Heart left ventricle (tissue), 16 donors: ENCODE measurements around the gene SORBS2. TPM values are rescaled to one million over a fixed set of nuclear protein-coding genes. Genes with fewer than 3 reads are reported as not detected.
A peak's percentile ranks its signal among the peaks of the same experiment; 100 is the strongest.

Experiments used
- ATAC-seq, 4 donors: fragments of 200-7000 bp; cut with Tn5 transposase; one replicate each; pipeline ENCODE4 v1.9.1; 2020 to 2022; ENCODE audit warnings: moderate library complexity in 4 of 4, mild to moderate bottlenecking in 3 of 4, moderate number of reproducible peaks in 1 of 4
- DNase-seq, 5 donors: peaks; one replicate each; pipeline ENCODE4 v3.0.0-alpha.2; 2020
- H3K27ac ChIP-seq, 12 donors: fragments of 200-600 bp; sonication (generic) in 4 of 12; one replicate each; pipeline versions ENCODE4 v1.5.0 to v1.8.0; 2016 to 2022; ENCODE audit warnings: mild to moderate bottlenecking in 2 of 12
- H3K27me3 ChIP-seq, 9 donors: fragments of 200-600 bp; sonication (generic) in 2 of 9; one replicate each; pipeline versions ENCODE4 v1.5.1 to v1.8.0; 2016 to 2022; ENCODE audit warnings: mild to moderate bottlenecking in 3 of 9
- H3K36me3 ChIP-seq, 9 donors: fragments of 200-600 bp; sonication (generic) in 2 of 9; one replicate each; pipeline versions ENCODE4 v1.5.0 to v1.8.0; 2018 to 2022; ENCODE audit warnings: mild to moderate bottlenecking in 2 of 9
- H3K4me1 ChIP-seq, 12 donors: fragments of 200-600 bp; sonication (generic) in 4 of 12; one replicate each; pipeline versions ENCODE4 v1.5.0 to v1.8.0; 2016 to 2022; ENCODE audit warnings: mild to moderate bottlenecking in 3 of 12
- H3K4me3 ChIP-seq, 12 donors: fragments of 200-600 bp; sonication (generic) in 4 of 12; one replicate each; pipeline versions ENCODE4 v1.5.0 to v1.8.0; 2017 to 2022; ENCODE audit warnings: mild to moderate bottlenecking in 9 of 12, moderate library complexity in 4 of 12
- H3K9me3 ChIP-seq, 12 donors: fragments of 200-600 bp; sonication (generic) in 4 of 12; one replicate each; pipeline versions ENCODE4 v1.5.0 to v1.8.0; 2016 to 2022; ENCODE audit warnings: mild to moderate bottlenecking in 1 of 12
- CTCF ChIP-seq, 12 donors: fragments of 200-600 bp; sonication (generic) in 4 of 12; IDR thresholded peaks; one replicate each; pipeline versions ENCODE4 v1.5.0 to v1.8.0; 2018 to 2022; ENCODE audit warnings: antibody characterized with exemption in 12 of 12, mild to moderate bottlenecking in 5 of 12
- POLR2A ChIP-seq, 2 donors: fragments of 450-650 bp; IDR thresholded peaks; one replicate each; pipeline ENCODE4 v1.6.1; 2017; ENCODE audit warnings: antibody characterized with exemption in 2 of 2, mild to moderate bottlenecking in 2 of 2, moderate library complexity in 2 of 2
- WGBS, 4 donors: extraction: QIAGEN DNeasy Blood & Tissue Kit in 2 of 4; methylation state at CpG; one replicate each; pipeline versions ENCODE4 v1.1.5 to v1.1.7; 2013 to 2018; 5-methylcytosine and 5-hydroxymethylcytosine counted together
- intact Hi-C, 10 donors: fragments of 100-400 bp; cut with DNase I; formaldehyde crosslinking; loops; one replicate each; pipeline versions ENCODE4 v1.11.1 to v1.14.2; 2022
- polyA plus RNA-seq, 2 donors: library from polyadenylated mRNA; stranded (reverse); fragments of 200-250 nt; gene quantifications; one replicate each; pipeline ENCODE4 v1.2.3, GENCODE V29; 2013
- total RNA-seq, 9 donors: library from RNA; depleted of rRNA in 2 of 9; stranded (reverse); fragments of >200 nt in 2 of 9; fragmentation: NEBNext Ultra II Directional in 3 of 9; extraction: Animal tissue kit (Norgen Biotek cat#: 25700) in 3 of 9; gene quantifications; one replicate each; pipeline versions ENCODE4 v1.1.0 to v1.2.4, GENCODE V29; 2016 to 2023
- donor health status: ischemic (EF 13 %, LVEDD 7.1; RV severe dilation, severe dysfunction).
- donor health status: healthy with polysubstance abuse.
- donor health status: DM: no; HTN: yes; CAD: no.
- donor health status: DM: no; HTN: no; CAD: no.
- donor health status: ischemic (EF 25% LVEDD 6.9; RV normal size, moderate dysfunction).
- donor health status: ischemic (EF 25% LVEDD 5.7; RV mildly dilated, moderate dysfunction).
- donor health status: healthy.
- donor health status: DM: yes; HTN: yes; CAD: no.
- donor health status: ischemic (EF 35%, LVEDD 5.7; RV mildly dilated, moderate dysfunction).
- donor health status: nonischemic (EF 11% LVEDD 7.7; RV severe dilation, severe dysfunction).
- donor health status: DM: yes; HTN: yes; CAD: no.
- donor health status: PGD.
- donor health status: ischemic (EF 29% LVEDD 5.4; RV normal size, mild dysfunction).
- donor health status: nonischemic (EF 23%, LVEDD 6.1; RV moderate dilation, normal function).

The SORBS2 gene
- total and polyA plus RNA-seq, 11 donors = 254 to 2,158 (median 1,369) TPM

- Histone ChIP-seq H3K4me1 (peaks cover 0 to 48% (median 5%) of the 10 kb centered on the region in 12 donors), H3K27ac (peak overlapping the region; percentile 13 to 87 (median 66)), H3K9me3 (no peaks in the 10 kb centered on the region), H3K4me3 (peak overlapping the region in 8 of 12 donors; percentile 1 to 61 (median 48)), H3K36me3 (peaks cover 0 to 14% (median 0%) of the 10 kb centered on the region in 9 donors), H3K27me3 (no peaks in the 10 kb centered on the region)
- intact Hi-C loops = loop anchor here in 4 of 10 donors (5.0 to 10.0 kb wide), 3 partner anchors 158 to 219 kb away; no protein-coding TSS in a partner anchor
- no peak for ATAC-seq
- TF ChIP-seq CTCF (IDR thresholded peaks at IDR 0.05) (no peak), POLR2A (IDR thresholded peaks at IDR 0.05) (no peak)
- WGBS, 4 donors = 38 to 46% (median 41%) methylated on average over 4 of the region's 4 CpGs
- DNase-seq = no peak
Measured at GRCh38 chr4:185803022-185803421, 9.0 kb downstream of the SORBS2 start.

DNA sequence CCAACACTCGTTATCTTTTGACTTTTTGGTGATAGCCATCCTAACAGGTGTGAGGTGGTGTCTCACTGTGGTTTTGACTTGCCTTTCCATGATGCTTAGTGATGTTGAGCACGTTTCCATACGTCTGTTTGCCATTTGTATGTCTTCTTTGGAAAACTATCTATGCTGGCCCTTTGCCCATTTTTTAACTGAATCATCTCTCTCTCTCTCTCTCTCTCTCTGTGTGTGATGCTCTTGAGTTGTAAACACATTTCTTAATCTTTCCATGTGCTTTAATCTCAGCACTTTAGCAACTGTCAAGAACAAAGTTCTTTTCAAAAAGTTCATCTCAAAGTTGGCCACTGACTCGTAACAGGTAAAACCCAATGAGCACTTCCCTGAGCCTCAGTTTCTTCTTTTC is 10.5 kb downstream of the SORBS2 start:
- Histone ChIP-seq H3K9me3 (no peaks in the 10 kb centered on the region), H3K4me1 (peaks cover 0 to 61% (median 9%) of the 10 kb centered on the region in 12 donors), H3K27me3 (no peaks in the 10 kb centered on the region), H3K4me3 (peak overlapping the region in 4 of 12 donors; percentile 41 to 59 (median 54)), H3K36me3 (peaks cover 0 to 14% (median 0%) of the 10 kb centered on the region in 9 donors), H3K27ac (peak overlapping the region in 6 of 12 donors; percentile 59 to 87 (median 74))
- WGBS, 4 donors = 53 to 60% (median 57%) methylated on average over 4 of the region's 4 CpGs
- intact Hi-C loops = loop anchor here in 4 of 10 donors (5.0 to 10.0 kb wide), 3 partner anchors 157 to 221 kb away; no protein-coding TSS in a partner anchor
- TF ChIP-seq POLR2A (IDR thresholded peaks at IDR 0.05) (no peak), CTCF (IDR thresholded peaks at IDR 0.05) (no peak)
- DNase-seq = no peak
- ATAC-seq = no peak

GRCh38 chr4:185800266-185800945 is 11.6 kb downstream of the SORBS2 start:
- TF ChIP-seq POLR2A (IDR thresholded peaks at IDR 0.05) = no peak
- TF ChIP-seq CTCF (IDR thresholded peaks at IDR 0.05) = no peak
- intact Hi-C loops = loop anchor here in 4 of 10 donors (5.0 to 10.0 kb wide), 3 partner anchors 156 to 222 kb away; no protein-coding TSS in a partner anchor
- peak; percentile 64 to 82 (median 74) for ATAC-seq
- Histone ChIP-seq H3K4me3 (peak overlapping the region in 5 of 12 donors; percentile 6 to 25 (median 16)), H3K9me3 (no peaks in the 10 kb centered on the region), H3K36me3 (peaks cover 0 to 15% (median 0%) of the 10 kb centered on the region in 9 donors), H3K27ac (peak overlapping the region in 11 of 12 donors; percentile 31 to 87 (median 64)), H3K27me3 (no peaks in the 10 kb centered on the region), H3K4me1 (peaks cover 0 to 69% (median 11%) of the 10 kb centered on the region in 12 donors)
- 39 to 71% (median 61%) methylated on average over 7 of the region's 7 CpGs for WGBS, 4 donors
- peak in 1 of 5 donors; percentile 74 for DNase-seq

DNA sequence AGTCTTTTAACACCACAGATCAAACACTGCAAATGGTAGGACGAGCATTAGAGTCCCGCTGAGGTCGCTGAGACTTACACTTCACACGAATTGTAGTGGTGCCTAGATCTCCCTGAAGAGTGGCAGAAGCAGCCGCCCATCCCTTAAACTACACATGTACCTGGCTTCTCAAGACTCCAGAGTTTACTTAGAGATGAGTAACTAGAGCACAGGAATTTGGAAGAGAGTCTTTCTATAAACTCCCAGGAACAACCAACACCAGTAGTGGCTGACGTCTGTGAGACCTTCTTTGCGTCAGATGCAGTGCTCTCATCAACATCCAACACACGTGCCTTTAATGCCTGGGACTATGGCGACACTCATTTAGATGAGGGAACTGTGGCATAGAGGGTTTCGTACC is 12.6 kb downstream of the SORBS2 start:
- WGBS, 4 donors = 54 to 72% (median 62%) methylated on average over 10 of the region's 10 CpGs
- peak overlapping the region in 4 of 12 donors; percentile 6 to 22 (median 13) for H3K4me3 ChIP-seq
- no peaks in the 10 kb centered on the region for H3K27me3 ChIP-seq
- H3K36me3 ChIP-seq = peaks cover 0 to 23% (median 0%) of the 10 kb centered on the region in 9 donors
- ATAC-seq (peak in 3 of 4 donors; percentile 36 to 73 (median 68)), DNase-seq (no peak)
- intact Hi-C loops = loop anchor here in 3 of 10 donors (10.0 kb wide), 2 partner anchors 145 to 225 kb away; no protein-coding TSS in a partner anchor
- H3K4me1 ChIP-seq = peaks cover 0 to 78% (median 11%) of the 10 kb centered on the region in 12 donors
- TF ChIP-seq POLR2A (IDR thresholded peaks at IDR 0.05) (no peak), CTCF (IDR thresholded peaks at IDR 0.05) (no peak)
- H3K9me3 ChIP-seq = no peaks in the 10 kb centered on the region
- peak overlapping the region in 11 of 12 donors; percentile 21 to 87 (median 64) for H3K27ac ChIP-seq
